HG02798 (cell line): Measurements from ENCODE around the gene HGF.

Source experiments
- ATAC-seq: cut with Tn5 transposase; IDR thresholded peaks from one replicate; pipeline ENCODE4 v1.9.1; 2021; ENCODE audit warnings: mild to moderate bottlenecking; ENCODE audit not compliant: unreplicated experiment, poor library complexity

Gene HGF

DNA sequence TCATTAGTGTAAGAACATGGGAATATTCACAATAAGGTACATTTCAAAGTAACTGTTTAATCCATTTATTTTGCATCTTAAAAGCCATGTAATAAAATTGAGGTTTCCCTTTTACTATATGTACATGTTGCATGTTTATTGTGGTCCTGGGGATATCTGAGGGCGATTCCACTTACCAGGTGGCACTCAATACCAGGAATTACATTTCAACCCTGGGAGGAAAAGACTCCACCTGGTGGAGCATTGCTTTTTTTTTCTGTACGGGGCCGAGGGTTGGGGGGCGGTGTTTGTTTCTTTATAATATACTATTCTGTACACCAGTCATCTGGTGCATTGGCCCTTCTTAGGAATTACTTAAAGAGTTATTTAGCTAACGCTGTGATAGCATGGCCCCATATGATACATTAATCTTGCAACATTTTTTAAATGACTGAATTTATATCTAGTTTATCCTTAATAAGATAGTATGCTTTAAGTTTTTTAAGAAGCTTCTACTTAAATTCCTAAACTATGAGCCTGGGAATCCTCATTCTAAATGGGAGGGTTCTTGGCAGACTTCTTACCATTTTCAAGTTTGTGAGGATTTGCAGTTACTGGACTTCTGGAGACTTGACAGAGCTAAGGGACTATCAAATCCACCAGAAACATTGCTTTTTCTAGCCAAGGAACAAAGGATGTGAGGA is 7.2 kb upstream of the HGF start:
- no peak for ATAC-seq

GRCh38 chr7:81776161-81776560 is 6.3 kb upstream of the HGF start:
- no peak for ATAC-seq

DNA sequence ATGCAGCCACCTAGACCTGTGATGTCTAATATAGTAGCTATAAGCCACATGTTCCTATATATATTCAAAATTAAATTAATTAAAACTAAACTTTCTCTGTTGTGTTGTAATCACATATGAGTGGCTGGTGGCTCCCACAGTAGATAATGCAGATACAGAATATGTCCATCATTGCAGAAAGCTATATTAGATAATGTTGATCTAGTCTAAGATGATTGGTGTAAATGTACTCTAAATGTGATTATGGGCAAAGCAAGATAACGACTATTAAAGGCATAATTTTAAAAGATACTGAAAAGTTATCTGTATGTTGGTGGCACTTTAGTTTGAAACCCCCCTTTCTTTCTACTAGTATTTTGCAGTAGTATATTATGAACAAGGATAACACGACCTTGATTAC is 5.7 kb upstream of the HGF start:
- ATAC-seq, result no peak

DNA sequence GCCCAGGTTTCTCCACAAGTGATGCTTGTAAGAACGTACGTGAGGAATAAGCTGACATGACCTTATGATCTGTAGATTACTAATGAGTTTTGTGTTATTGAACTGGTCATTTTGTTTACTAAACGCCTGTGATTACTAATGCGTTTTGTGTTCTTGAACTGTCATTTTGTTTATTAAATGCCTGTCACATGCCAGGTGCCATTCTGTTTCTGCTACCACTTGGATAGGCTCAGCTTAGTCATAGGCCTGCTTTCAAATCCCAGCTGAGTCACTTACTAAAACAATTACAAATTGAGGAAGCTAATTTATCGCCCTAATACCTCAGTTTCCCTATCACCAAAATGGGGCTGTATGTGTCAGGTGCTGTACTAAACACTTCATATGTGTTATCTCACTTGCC is 4.7 kb upstream of the HGF start:
- no peak for ATAC-seq

- ATAC-seq, result no peak
Observed at GRCh38 chr7:81770728-81771223, 929 bp upstream of the HGF start.

- no peak for ATAC-seq
Observed at GRCh38 chr7:81768951-81769778, 682 bp downstream of the HGF start.

DNA sequence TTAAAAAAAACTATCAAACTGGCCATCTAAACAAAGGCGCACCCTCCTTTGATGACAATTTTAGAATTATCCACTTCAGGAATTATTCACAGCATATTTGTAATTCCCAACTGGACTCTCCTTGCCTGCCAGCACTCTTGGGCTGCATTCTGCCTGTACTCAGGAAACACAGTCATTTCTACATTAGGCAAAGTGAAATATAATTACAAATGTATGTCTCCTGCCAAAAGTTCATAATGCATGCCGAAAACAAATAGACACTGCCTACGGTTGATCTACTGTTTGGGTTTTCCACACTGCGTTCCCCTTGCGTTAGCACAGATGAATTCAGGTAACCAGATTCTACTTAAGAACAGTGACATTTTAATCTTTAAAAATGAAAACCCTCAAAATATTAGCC is 1.9 kb downstream of the HGF start:
- ATAC-seq, result no peak

GRCh38 chr7:81761821-81762220 is 8.0 kb downstream of the HGF start:
- ATAC-seq, result no peak

DNA sequence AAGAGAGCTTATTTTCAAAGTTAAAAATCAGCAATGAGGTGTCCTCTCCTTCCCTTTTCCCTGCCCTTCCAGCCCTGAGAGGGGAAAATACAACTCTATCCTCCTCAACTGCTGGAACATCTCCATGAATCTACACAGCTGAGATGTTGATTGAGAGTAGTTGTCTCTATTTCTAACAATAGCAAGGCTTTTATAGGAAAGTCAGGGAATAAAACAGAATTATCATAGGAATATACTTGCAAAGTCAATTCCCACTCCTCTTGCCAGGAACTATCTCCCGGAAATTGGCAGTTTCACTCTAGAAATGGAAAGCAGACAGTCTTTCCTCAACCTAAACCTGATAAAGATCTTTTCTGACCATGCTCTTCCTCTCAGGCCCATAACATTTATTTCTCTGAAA is 8.8 kb downstream of the HGF start:
- ATAC-seq, result no peak

GRCh38 chr7:81754918-81755696 is 14.7 kb downstream of the HGF start:
- no peak for ATAC-seq

DNA sequence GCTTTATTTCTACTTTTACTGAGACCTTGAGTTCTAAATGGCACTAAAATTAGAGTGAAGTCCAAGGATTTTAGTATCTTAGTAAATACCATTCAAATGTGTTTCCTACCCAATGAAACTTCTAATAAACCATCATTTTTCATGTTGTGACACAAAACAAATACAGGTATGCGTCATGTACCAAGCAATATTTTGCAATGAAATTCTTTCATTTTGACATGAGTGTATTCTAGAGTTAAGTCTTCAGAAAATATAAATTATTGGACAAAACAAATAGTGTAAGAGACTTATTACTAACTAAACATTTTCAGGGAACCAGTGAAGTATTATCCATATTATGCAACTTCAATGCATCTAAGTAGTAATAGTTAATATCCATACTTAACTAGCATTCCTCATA is 16.5 kb downstream of the HGF start:
- no peak for ATAC-seq

GRCh38 chr7:81752318-81752714 is 17.5 kb downstream of the HGF start:
- no peak for ATAC-seq

DNA sequence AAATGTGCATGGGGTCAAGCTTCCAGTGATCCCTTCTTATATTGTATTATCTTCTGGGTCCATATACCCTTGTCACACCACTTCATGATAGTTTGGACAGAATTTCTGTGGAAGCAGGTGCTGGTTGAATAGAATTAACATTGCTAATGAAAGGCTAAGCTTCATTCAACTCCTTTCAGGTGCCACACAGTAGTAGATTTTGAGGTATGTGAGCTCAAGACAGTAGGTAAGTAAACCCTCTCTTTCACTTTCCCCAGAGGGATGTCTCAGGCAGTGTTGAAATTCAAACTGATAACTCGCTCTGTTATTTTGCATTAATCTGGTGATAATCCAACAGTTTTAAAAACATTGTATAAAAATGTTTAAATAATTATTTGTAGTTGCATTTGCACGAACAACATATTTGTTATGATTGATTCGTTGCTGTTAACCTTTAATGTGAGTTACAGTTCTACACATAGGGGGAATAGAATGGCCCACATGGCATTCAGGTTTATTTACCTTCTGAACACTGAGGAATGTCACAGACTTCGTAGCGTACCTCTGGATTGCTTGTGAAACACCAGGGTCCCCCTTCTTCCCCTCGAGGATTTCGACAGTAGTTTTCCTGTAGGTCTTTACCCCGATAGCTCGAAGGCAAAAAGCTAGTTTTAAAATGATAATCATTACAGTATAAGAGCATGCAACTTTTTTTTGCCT is 18.1 kb downstream of the HGF start:
- ATAC-seq, result no peak

- no peak for ATAC-seq
Observed at GRCh38 chr7:81745637-81746036, 24.2 kb downstream of the HGF start.

DNA sequence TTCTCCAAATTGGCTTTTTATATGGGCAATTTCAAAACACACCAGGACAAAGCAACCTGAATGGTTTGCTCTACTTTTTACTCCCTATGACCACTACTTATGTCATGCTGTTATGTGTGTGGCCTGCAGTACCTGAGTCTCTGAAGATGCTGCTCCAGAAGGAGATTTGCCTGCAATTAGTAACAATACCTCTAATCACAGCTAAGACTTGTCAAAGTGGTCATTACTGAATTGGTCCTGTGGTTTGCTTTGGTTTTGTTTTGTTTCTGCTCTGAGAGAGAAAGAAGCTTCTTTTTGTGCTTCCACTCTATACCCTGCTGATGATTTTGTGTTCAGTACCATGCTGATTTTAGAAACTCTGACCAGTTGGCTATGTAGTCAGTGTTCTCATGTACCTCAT is 25.5 kb downstream of the HGF start:
- ATAC-seq, result no peak

DNA sequence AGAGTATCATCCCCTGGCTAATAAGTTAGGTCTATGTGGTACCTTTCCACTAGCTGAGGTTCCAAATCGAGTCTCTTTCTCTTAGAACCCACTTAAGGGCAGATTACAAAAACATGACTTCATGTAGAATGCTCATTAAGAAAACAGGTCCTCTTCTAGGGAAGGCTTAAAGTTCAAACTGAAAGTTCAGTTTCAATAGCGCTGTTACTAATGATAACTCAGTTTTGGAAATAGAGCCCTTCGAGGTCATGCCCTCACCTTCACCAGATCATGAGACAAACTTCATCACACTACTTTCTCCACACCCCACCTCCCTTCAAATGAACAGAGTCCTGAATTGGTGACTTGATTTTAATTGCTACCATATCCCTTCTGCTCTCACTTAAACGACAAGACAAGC is 26.2 kb downstream of the HGF start:
- no peak for ATAC-seq

DNA sequence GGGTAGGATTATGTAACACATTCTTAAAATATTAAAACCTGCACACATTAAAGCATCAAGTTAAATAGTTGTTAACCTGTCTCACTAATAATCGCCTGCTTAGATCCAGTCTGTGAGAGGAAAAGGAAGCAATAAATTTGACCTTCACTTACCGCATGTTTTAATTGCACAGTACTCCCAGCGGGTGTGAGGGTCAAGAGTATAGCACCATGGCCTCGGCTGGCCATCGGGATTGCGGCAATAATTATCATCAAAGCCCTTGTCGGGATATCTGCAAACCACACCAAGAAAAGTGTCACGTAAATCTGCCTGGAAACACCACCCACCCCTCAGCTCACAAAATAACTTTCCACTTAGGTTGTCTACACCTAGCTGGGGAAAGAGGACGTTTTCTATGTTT is 26.6 kb downstream of the HGF start:
- ATAC-seq, result no peak

DNA sequence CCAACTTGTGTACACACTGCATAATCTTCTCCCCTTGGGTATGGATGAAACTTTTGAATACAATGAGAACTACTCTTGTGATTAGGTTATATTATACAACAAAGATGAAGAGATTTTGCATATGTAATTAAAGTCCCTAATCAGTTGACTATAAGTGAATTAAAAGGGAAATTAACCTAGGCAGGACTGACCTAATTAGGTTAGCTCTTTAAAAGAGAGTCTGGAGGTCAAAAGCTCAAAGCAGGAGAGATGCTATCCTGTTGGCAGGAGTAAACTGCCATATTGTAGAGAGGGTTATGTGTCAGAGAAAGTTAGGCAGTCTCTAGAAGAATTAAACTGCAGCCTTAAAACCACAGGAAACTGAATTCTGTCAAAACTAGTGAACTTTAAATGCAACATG is 29.4 kb downstream of the HGF start:
- ATAC-seq, result no peak

- no peak for ATAC-seq
Observed at GRCh38 chr7:81736091-81736490, 33.8 kb downstream of the HGF start.

DNA sequence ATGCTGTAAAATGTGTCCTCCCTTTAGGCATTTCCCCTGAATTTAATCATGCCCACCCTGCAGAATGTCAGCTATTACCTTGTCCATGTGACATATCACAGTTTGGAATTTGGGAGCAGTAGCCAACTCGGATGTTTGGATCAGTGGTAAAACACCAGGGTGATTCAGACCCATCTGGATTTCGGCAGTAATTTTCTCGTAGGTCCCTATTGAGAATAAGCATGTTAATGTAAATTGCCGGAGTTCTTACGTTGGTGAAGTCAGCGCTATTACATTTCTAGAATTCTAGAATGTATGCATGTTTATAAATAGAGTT is 44.1 kb downstream of the HGF start:
- ATAC-seq, result no peak
